GM12878 (cell line): Measurements from ENCODE around the gene TSHZ2. TPM values are rescaled to one million over a fixed set of nuclear protein-coding genes. Genes with fewer than 3 reads are reported as not detected.

ENCODE experiments used
- ATAC-seq: fragments of 200-7000 bp; cut with Tn5 transposase; 3 replicates; pipeline ENCODE4 v1.9.1; 2020; ENCODE audit warnings: mild to moderate bottlenecking, moderate library complexity
- BruUV-seq: library from RNA; stranded (reverse); fragments of 400-500 nt; replicated peaks from 2 replicates; lab custom pipeline; 2021; lab: Mats Ljungman, UMichigan
- CTCF ChIA-PET: fragments of 300-600 bp; sonication (Branson Sonifier 250); formaldehyde crosslinking; extraction: SDS; loops from one replicate; lab custom pipeline; 2021; ENCODE audit warnings: inconsistent platforms; lab: Yijun Ruan, JAX
- POLR2A ChIA-PET: fragments of 350-600 bp; formaldehyde crosslinking; extraction: SDS; loops from one replicate; lab custom pipeline; 2021; ENCODE audit warnings: inconsistent platforms; lab: Charles Lee
- RAD21 ChIA-PET: fragments of 300-600 bp; sonication (Branson Sonifier 250); formaldehyde crosslinking; loops from one replicate; lab custom pipeline; 2023; ENCODE audit warnings: antibody characterized with exemption; ENCODE audit not compliant: unreplicated experiment; lab: Charles Lee
- SMC1A ChIA-PET: fragments of 300-600 bp; sonication (Branson Sonifier 250); formaldehyde crosslinking; loops from one replicate; lab custom pipeline; 2023; ENCODE audit not compliant: unreplicated experiment, uncharacterized antibody; lab: Charles Lee
- DNase-seq: peaks from one replicate; pipeline ENCODE4 v3.0.0-alpha.2; 2011; ENCODE audit warnings: low read depth, low spot score
- FAIRE-seq: peaks from 3 replicates; lab custom pipeline; 2011; peaks lifted over from hg19 to GRCh38; lab: Jason Lieb, UNC
- H2AFZ ChIP-seq: 2 replicates; pipeline ENCODE4 v1.6.0; 2011; ENCODE audit warnings: low read depth, low read length, control low read depth; ENCODE audit not compliant: control insufficient read depth
- H3K27ac ChIP-seq: 2 replicates; pipeline ENCODE4 v1.5.1; 2011; ENCODE audit warnings: control low read depth; ENCODE audit not compliant: control insufficient read depth, insufficient read depth
- H3K27me3 ChIP-seq, 2 experiments: replicated peaks in 1 of 2; 2 replicates each; pipeline versions ENCODE4 v1.6.0 to v1.6.1; 2011; ENCODE audit warnings: low read length in 1 of 2; ENCODE audit not compliant: control insufficient read depth in 2 of 2, insufficient read depth in 2 of 2
- H3K36me3 ChIP-seq, 2 experiments: 2 replicates each; pipeline ENCODE4 v1.5.1; 2011; ENCODE audit warnings: low read length in 1 of 2; ENCODE audit not compliant: control insufficient read depth in 2 of 2, insufficient read depth in 2 of 2
- H3K4me1 ChIP-seq: 2 replicates; pipeline ENCODE4 v1.6.1; 2011; ENCODE audit warnings: mild to moderate bottlenecking, low read length, moderate library complexity, mixed read lengths; ENCODE audit not compliant: control insufficient read depth, insufficient read depth
- H3K4me2 ChIP-seq: 2 replicates; pipeline ENCODE4 v1.6.0; 2011; ENCODE audit warnings: control low read depth; ENCODE audit not compliant: control insufficient read depth, insufficient read depth
- H3K4me3 ChIP-seq: fragments of 200-600 bp; sonication (generic); 2 replicates; pipeline ENCODE4 v1.5.1; 2016
- H3K79me2 ChIP-seq: 2 replicates; pipeline ENCODE4 v1.6.0; 2011; ENCODE audit warnings: low read length; ENCODE audit not compliant: control insufficient read depth, insufficient read depth
- H3K9ac ChIP-seq: 2 replicates; pipeline ENCODE4 v1.8.0; 2011; ENCODE audit warnings: low read length, control low read depth, mixed read lengths; ENCODE audit not compliant: control insufficient read depth, insufficient read depth
- H3K9me3 ChIP-seq: replicated peaks from 3 replicates; pipeline ENCODE4 v1.5.1; 2011; ENCODE audit warnings: mild to moderate bottlenecking, low read length; ENCODE audit not compliant: control insufficient read depth, insufficient read depth
- H4K20me1 ChIP-seq: 2 replicates; pipeline ENCODE4 v1.6.0; 2011; ENCODE audit not compliant: control insufficient read depth, insufficient read depth
- ATF7 ChIP-seq: fragments of 450-650 bp; IDR thresholded peaks from 2 replicates; pipeline ENCODE4 v1.6.1; 2016; ENCODE audit warnings: low read depth, mild to moderate bottlenecking
- NRF1 ChIP-seq: conservative IDR thresholded peaks from 2 replicates; pipeline ENCODE4 v1.6.1; 2011; ENCODE audit warnings: mild to moderate bottlenecking, low read depth, low read length, improper control_type of control experiment
- WGBS: methylation state at CpG from one replicate; pipeline ENCODE4 v1.1.6; 2016; ENCODE audit warnings: low lambda C conversion rate; ENCODE audit not compliant: insufficient replicate concordance, insufficient coverage; ENCODE audit errors: missing lambda C conversion rate; 5-methylcytosine and 5-hydroxymethylcytosine counted together
- in situ Hi-C: fragments of 300-500 bp; cut with MboI; formaldehyde crosslinking; loops from 9 replicates; pipeline ENCODE4 v1.14.3; 2018; ENCODE audit warnings: mixed read lengths
- intact Hi-C: fragments of 100-400 bp; cut with micrococcal nuclease; formaldehyde crosslinking; loops from one replicate; pipeline ENCODE4 v1.14.2; 2022; ENCODE audit not compliant: unreplicated experiment
- polyA plus RNA-seq, 11 experiments: library from polyadenylated mRNA; depleted of rRNA in 4 of 11; unstranded in 6 of 11; stranded (reverse) in 5 of 11; fragments of >200 nt; fragmentation: Nextera tagmentation in 4 of 11; fragmentation: Illumina TruSeq in 1 of 11; extraction: Ambion mirVana in 4 of 11; extraction: Trizol in 1 of 11; gene quantifications; 1 replicate in 1 of 11; 2 replicates in 10 of 11; pipeline versions ENCODE4 v1.2.1 to v1.2.3, GENCODE V29; 2011 to 2016; ENCODE audit warnings: inconsistent platforms in 2 of 11, missing spikeins in 2 of 11, low read depth in 1 of 11
- total RNA-seq, 4 experiments: library from RNA; depleted of rRNA in 3 of 4; stranded (reverse); fragments of >200 nt in 3 of 4; fragmentation: Illumina TruSeq in 1 of 4; extraction: Trizol in 1 of 4; gene quantifications; 2 replicates each; pipeline versions ENCODE4 v1.2.1 to v1.2.3, GENCODE V29; 2013 to 2021
- TF ChIP-seq, protein P1 (sequence below): fragments of 450-650 bp; IDR thresholded peaks from 2 replicates; pipeline ENCODE4 v1.6.1; 2016; ENCODE audit warnings: mild to moderate bottlenecking, moderate library complexity, borderline replicate concordance

The TSHZ2 gene
- total and polyA plus RNA-seq, 10 of the 15 experiments (the other 5 are each of a cell fraction or from before 2014, with no cell fraction given) = 0.01 to 0.86 (median 0.13) TPM; not detected in 2

DNA sequence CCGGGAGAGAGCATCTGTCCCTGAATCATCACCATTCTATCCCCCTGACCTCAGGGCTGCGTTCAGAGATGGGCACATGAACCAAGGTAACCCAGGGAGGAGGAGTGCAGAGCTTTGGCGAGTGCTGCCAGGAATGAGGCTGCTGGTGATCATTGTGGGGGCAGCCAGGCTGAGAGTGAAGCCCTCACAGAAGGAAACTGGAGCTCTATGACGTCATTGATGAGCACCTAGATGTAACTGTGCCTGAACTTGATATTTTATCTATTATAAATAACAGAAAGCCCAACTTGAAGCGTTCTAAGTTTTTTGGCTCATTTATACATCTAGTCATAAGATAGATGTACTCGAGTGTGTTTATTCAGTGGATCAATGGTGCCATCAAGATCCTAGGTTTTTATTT, 17.3 kb upstream of the TSHZ2 start:
- ATAC-seq (no peak), FAIRE-seq (no peak), DNase-seq (no peak)
- POLR2A ChIA-PET = no interaction called here
- WGBS = 19% methylated on average over 6 of the region's 6 CpGs
- SMC1A ChIA-PET = no interaction called here
- intact Hi-C loops (no loop called here), in situ Hi-C loops (no loop called here)
- Histone ChIP-seq H3K4me3 (no peak overlapping the region), H3K27ac (no peak overlapping the region), H3K27me3 (no peaks in the 10 kb centered on the region), H2AFZ (no peak overlapping the region), H3K9ac (no peak overlapping the region), H3K36me3 (no peaks in the 10 kb centered on the region), H3K79me2 (no peaks in the 10 kb centered on the region), H3K9me3 (no peaks in the 10 kb centered on the region), H4K20me1 (no peaks in the 10 kb centered on the region), H3K4me1 (no peaks in the 10 kb centered on the region), H3K4me2 (no peak overlapping the region)
- no peak for TF ChIP-seq NRF1
- TF ChIP-seq, protein P1, sequence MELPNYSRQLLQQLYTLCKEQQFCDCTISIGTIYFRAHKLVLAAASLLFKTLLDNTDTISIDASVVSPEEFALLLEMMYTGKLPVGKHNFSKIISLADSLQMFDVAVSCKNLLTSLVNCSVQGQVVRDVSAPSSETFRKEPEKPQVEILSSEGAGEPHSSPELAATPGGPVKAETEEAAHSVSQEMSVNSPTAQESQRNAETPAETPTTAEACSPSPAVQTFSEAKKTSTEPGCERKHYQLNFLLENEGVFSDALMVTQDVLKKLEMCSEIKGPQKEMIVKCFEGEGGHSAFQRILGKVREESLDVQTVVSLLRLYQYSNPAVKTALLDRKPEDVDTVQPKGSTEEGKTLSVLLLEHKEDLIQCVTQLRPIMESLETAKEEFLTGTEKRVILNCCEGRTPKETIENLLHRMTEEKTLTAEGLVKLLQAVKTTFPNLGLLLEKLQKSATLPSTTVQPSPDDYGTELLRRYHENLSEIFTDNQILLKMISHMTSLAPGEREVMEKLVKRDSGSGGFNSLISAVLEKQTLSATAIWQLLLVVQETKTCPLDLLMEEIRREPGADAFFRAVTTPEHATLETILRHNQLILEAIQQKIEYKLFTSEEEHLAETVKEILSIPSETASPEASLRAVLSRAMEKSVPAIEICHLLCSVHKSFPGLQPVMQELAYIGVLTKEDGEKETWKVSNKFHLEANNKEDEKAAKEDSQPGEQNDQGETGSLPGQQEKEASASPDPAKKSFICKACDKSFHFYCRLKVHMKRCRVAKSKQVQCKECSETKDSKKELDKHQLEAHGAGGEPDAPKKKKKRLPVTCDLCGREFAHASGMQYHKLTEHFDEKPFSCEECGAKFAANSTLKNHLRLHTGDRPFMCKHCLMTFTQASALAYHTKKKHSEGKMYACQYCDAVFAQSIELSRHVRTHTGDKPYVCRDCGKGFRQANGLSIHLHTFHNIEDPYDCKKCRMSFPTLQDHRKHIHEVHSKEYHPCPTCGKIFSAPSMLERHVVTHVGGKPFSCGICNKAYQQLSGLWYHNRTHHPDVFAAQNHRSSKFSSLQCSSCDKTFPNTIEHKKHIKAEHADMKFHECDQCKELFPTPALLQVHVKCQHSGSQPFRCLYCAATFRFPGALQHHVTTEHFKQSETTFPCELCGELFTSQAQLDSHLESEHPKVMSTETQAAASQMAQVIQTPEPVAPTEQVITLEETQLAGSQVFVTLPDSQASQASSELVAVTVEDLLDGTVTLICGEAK = no peak
- 0 out of 2 replicates have a peak, but pooled peaks have one; percentile 21 for TF ChIP-seq ATF7
- BruUV-seq = no TSS peak
- CTCF ChIA-PET = interaction anchor here (0.7 kb wide), 1 partner anchor 74 kb away, joined by 3 read pairs; no protein-coding TSS in a partner anchor
- RAD21 ChIA-PET = no interaction called here
